Measurements from ENCODE around the gene DOCK11. TPM values are rescaled to one million over a fixed set of nuclear protein-coding genes. Genes with fewer than 3 reads are reported as not detected.
A peak's percentile ranks its signal among the peaks of the same experiment; 100 is the strongest.

DOCK11 gene
- total RNA-seq, 2 experiments from 2014 or later = 27.0 to 34.7 TPM

GRCh38 chrX:118496763-118497079 is 1.1 kb downstream of the DOCK11 start:
- peaks cover 28% of the 10 kb centered on the region for H3K4me1 ChIP-seq (ENCODE audit: insufficient read depth, low read length, poor library complexity, severe bottlenecking)
- H3K4me3 ChIP-seq (ENCODE audit: low read depth, low read length, poor library complexity, severe bottlenecking) = peak overlapping the region; percentile 91
- intact Hi-C loops (cut with micrococcal nuclease; ENCODE audit: unreplicated experiment) = loop anchor here (1.0 to 5.0 kb wide), 2 partner anchors 40 to 106 kb away; no protein-coding TSS in a partner anchor
- no peaks in the 10 kb centered on the region for H3K9me2 ChIP-seq (ENCODE audit: insufficient read depth, low read length)
- DNase-seq (ENCODE audit: low spot score) = peak; percentile 9
- H2AFZ ChIP-seq (ENCODE audit: low read length) = peak overlapping the region; percentile 32; the same call in 1 of the 2 replicates
- no peaks in the 10 kb centered on the region for H3K36me3 ChIP-seq (ENCODE audit: insufficient read depth, low read length)
- BruUV-seq (replicated peaks) = no TSS peak
- H4K20me1 ChIP-seq (ENCODE audit: insufficient read depth, low read length) = no peaks in the 10 kb centered on the region
- POLR2A ChIA-PET = interaction anchor here (3.2 kb wide), 1 partner anchor 39 kb away, joined by 15 read pairs; no protein-coding TSS in a partner anchor
- TF ChIP-seq CTCF (conservative IDR thresholded peaks at IDR 0.05; ENCODE audit: low read length) (no peak), EZH2phosphoT487 (IDR thresholded peaks at IDR 0.05; ENCODE audit: borderline replicate concordance, low read depth, low read length) (no peak)
- CTCF ChIA-PET (ENCODE audit: unreplicated experiment) = no interaction called here
- no peaks in the 10 kb centered on the region for H3K9me3 ChIP-seq (ENCODE audit: low read length)
- H3K4me2 ChIP-seq (ENCODE audit: low read length) = peak overlapping the region; percentile 94
- H3K27ac ChIP-seq (ENCODE audit: low read depth, low read length, poor library complexity, severe bottlenecking) = peak overlapping the region; percentile 78
- H3K79me2 ChIP-seq (ENCODE audit: insufficient read depth, low read depth, low read length) = peaks cover 47% of the 10 kb centered on the region

DNA sequence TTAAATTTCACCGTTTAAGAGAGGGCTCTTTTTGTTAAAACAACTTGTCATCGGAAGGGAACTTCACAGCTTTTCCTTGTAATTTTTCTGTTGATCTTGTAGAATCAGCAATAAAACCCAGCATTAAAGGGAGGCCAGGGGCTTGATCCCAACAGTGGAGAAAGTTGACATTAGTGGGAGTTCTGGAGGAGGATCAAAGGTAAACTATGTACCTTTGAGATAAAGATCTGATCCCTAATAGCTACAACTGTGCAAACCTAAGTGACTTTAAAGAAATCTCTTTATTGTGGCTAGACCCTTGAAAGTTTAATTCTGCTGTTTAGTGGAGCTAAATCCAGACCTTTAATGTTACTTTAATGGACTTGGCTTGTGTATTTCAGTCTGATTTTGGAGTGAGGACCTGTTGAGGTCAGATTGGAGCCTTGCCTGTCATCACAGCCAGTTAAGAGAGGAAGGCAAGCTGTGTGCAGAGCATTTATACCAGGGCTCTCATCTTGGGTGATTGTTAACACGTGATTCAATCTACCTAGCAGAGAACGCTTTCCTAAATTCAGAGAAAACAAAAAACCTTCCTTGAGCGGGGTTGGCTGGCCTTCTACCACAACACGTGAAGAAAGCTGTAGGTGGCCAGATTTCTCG is 1.7 kb downstream of the DOCK11 start:
- Histone ChIP-seq H3K4me2 (ENCODE audit: low read length) (peak overlapping the region; percentile 94), H3K4me3 (ENCODE audit: low read depth, low read length, poor library complexity, severe bottlenecking) (peak overlapping the region; percentile 91), H3K9me3 (ENCODE audit: low read length) (no peaks in the 10 kb centered on the region), H3K9me2 (ENCODE audit: insufficient read depth, low read length) (no peaks in the 10 kb centered on the region), H3K79me2 (ENCODE audit: insufficient read depth, low read depth, low read length) (peaks cover 51% of the 10 kb centered on the region), H4K20me1 (ENCODE audit: insufficient read depth, low read length) (no peaks in the 10 kb centered on the region), H3K4me1 (ENCODE audit: insufficient read depth, low read length, poor library complexity, severe bottlenecking) (peaks cover 34% of the 10 kb centered on the region), H3K36me3 (ENCODE audit: insufficient read depth, low read length) (no peaks in the 10 kb centered on the region), H2AFZ (ENCODE audit: low read length) (peak overlapping the region; percentile 32; the same call in 1 of the 2 replicates), H3K27ac (ENCODE audit: low read depth, low read length, poor library complexity, severe bottlenecking) (peak overlapping the region; percentile 78)
- TF ChIP-seq CTCF (conservative IDR thresholded peaks at IDR 0.05; ENCODE audit: low read length) (no peak), EZH2phosphoT487 (IDR thresholded peaks at IDR 0.05; ENCODE audit: borderline replicate concordance, low read depth, low read length) (no peak)
- POLR2A ChIA-PET = interaction anchor here (3.2 kb wide), 1 partner anchor 39 kb away, joined by 15 read pairs; no protein-coding TSS in a partner anchor
- peak; percentile 35 for DNase-seq (ENCODE audit: low spot score)
- no TSS peak for BruUV-seq (replicated peaks)
- CTCF ChIA-PET (ENCODE audit: unreplicated experiment) = no interaction called here
- intact Hi-C loops (cut with micrococcal nuclease; ENCODE audit: unreplicated experiment) = loop anchor here (5.0 kb wide), 1 partner anchor 105 kb away; no protein-coding TSS in a partner anchor

DNA sequence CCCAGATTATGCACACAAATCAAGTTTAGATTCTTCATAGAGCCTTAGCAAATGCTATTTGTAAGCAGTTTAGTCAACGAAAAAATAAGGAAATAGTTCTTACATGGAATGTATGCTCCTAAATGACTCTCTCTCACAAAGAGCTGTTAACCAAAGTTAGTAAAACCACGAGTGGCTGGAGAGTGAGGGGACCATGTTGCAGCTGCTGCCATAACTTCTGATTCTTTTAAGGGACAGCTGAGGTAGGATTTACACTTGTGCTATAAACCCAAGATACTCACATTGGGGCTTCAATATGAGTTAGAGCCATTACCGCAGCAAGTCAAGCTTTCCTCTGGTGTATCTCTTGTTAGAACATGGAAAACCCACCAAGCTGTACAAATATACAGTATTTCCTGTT is 2.7 kb downstream of the DOCK11 start:
- peaks cover 56% of the 10 kb centered on the region for H3K79me2 ChIP-seq (ENCODE audit: insufficient read depth, low read depth, low read length)
- DNase-seq (ENCODE audit: low spot score) = no peak
- no peaks in the 10 kb centered on the region for H3K9me2 ChIP-seq (ENCODE audit: insufficient read depth, low read length)
- intact Hi-C loops (cut with micrococcal nuclease; ENCODE audit: unreplicated experiment) = loop anchor here (5.0 kb wide), 1 partner anchor 104 kb away; no protein-coding TSS in a partner anchor
- no peak for TF ChIP-seq CTCF (conservative IDR thresholded peaks at IDR 0.05; ENCODE audit: low read length)
- no peak for TF ChIP-seq EZH2phosphoT487 (IDR thresholded peaks at IDR 0.05; ENCODE audit: borderline replicate concordance, low read depth, low read length)
- no peak overlapping the region for H3K27ac ChIP-seq (ENCODE audit: low read depth, low read length, poor library complexity, severe bottlenecking)
- H3K4me2 ChIP-seq (ENCODE audit: low read length) = peak overlapping the region; percentile 94
- no peaks in the 10 kb centered on the region for H3K36me3 ChIP-seq (ENCODE audit: insufficient read depth, low read length)
- BruUV-seq (replicated peaks) = no TSS peak
- peaks cover 43% of the 10 kb centered on the region for H3K4me1 ChIP-seq (ENCODE audit: insufficient read depth, low read length, poor library complexity, severe bottlenecking)
- H4K20me1 ChIP-seq (ENCODE audit: insufficient read depth, low read length) = no peaks in the 10 kb centered on the region
- H3K9me3 ChIP-seq (ENCODE audit: low read length) = no peaks in the 10 kb centered on the region
- POLR2A ChIA-PET = interaction anchor here (1.0 to 3.2 kb wide), 2 partner anchors 34 to 38 kb away, joined by 3 to 15 read pairs; no protein-coding TSS in a partner anchor
- CTCF ChIA-PET (ENCODE audit: unreplicated experiment) = no interaction called here
- no peak overlapping the region for H3K4me3 ChIP-seq (ENCODE audit: low read depth, low read length, poor library complexity, severe bottlenecking)
- no peak overlapping the region for H2AFZ ChIP-seq (ENCODE audit: low read length)
